PC-3 (cell line): ENCODE data around the gene ACOT13. TPM values are rescaled to one million over a fixed set of nuclear protein-coding genes. Genes with fewer than 3 reads are reported as not detected.

Experiments used
- ATAC-seq: fragments of 200-7000 bp; cut with Tn5 transposase; 2 replicates; pipeline ENCODE4 v1.9.1; 2020; ENCODE audit warnings: mild to moderate bottlenecking, moderate library complexity
- BruUV-seq: library from RNA; stranded (reverse); fragments of 400-500 nt; replicated peaks from 2 replicates; lab custom pipeline; 2021; lab: Mats Ljungman, UMichigan
- CTCF ChIA-PET: fragments of 300-600 bp; sonication (Branson Sonifier 250); formaldehyde crosslinking; loops from one replicate; lab custom pipeline; 2022; ENCODE audit warnings: antibody characterized with exemption; lab: Charles Lee
- POLR2A ChIA-PET: fragments of 300-600 bp; sonication (Branson Sonifier 250); formaldehyde crosslinking; loops from one replicate; lab custom pipeline; 2022; ENCODE audit warnings: antibody characterized with exemption; ENCODE audit not compliant: unreplicated experiment; lab: Charles Lee
- DNase-seq: peaks from one replicate; pipeline ENCODE4 v3.0.0-alpha.2; 2015
- H2AFZ ChIP-seq: fragments of 300-600 bp; sonication (generic); 2 replicates; pipeline ENCODE4 v1.6.0; 2016; ENCODE audit warnings: antibody characterized with exemption, low read length
- H3F3A ChIP-seq: fragments of 300-600 bp; sonication (generic); one replicate; pipeline ENCODE4 v1.6.0; 2017; ENCODE audit warnings: antibody characterized with exemption, low read length, control low read depth, mild to moderate bottlenecking; ENCODE audit not compliant: unreplicated experiment
- H3K27ac ChIP-seq: fragments of 300-600 bp; sonication (generic); 2 replicates; pipeline ENCODE4 v1.5.1; 2016; ENCODE audit warnings: mild to moderate bottlenecking, low read length
- H3K27me3 ChIP-seq: fragments of 300-600 bp; sonication (generic); 2 replicates; pipeline ENCODE4 v1.6.1; 2016; ENCODE audit warnings: low read length, mixed read lengths
- H3K36me3 ChIP-seq: fragments of 300-600 bp; sonication (generic); 2 replicates; pipeline ENCODE4 v1.6.1; 2016; ENCODE audit warnings: low read depth, mixed run types, low read length, mixed read lengths
- H3K4me1 ChIP-seq: fragments of 300-600 bp; sonication (generic); 2 replicates; pipeline ENCODE4 v1.5.1; 2016; ENCODE audit warnings: low read length; ENCODE audit not compliant: insufficient read depth
- H3K4me2 ChIP-seq: fragments of 300-600 bp; sonication (generic); 2 replicates; pipeline ENCODE4 v1.6.0; 2016; ENCODE audit warnings: low read length
- H3K4me3 ChIP-seq: fragments of 300-600 bp; sonication (generic); 2 replicates; pipeline ENCODE4 v1.5.1; 2016; ENCODE audit warnings: mild to moderate bottlenecking, low read length, mixed read lengths
- H3K79me2 ChIP-seq: fragments of 300-600 bp; sonication (generic); 2 replicates; pipeline ENCODE4 v1.6.1; 2017; ENCODE audit warnings: low read length, mixed read lengths
- H3K9ac ChIP-seq: fragments of 300-600 bp; sonication (generic); 2 replicates; pipeline ENCODE4 v1.6.0; 2016; ENCODE audit warnings: mild to moderate bottlenecking, low read length
- H3K9me2 ChIP-seq: fragments of 300-600 bp; sonication (generic); replicated peaks from 2 replicates; pipeline ENCODE4 v1.6.1; 2016; ENCODE audit warnings: mixed run types, low read length, mixed read lengths
- H3K9me3 ChIP-seq: fragments of 300-600 bp; sonication (generic); 2 replicates; pipeline ENCODE4 v1.6.1; 2016; ENCODE audit warnings: low read length, mixed read lengths
- H4K20me1 ChIP-seq: fragments of 300-600 bp; sonication (generic); 2 replicates; pipeline ENCODE4 v1.6.1; 2016; ENCODE audit warnings: low read length, mixed read lengths
- EZH2 ChIP-seq: fragments of 300-600 bp; sonication (generic); IDR thresholded peaks from one replicate; pipeline ENCODE4 v1.6.1; 2017; ENCODE audit warnings: antibody characterized with exemption, mild to moderate bottlenecking, low read length; ENCODE audit not compliant: unreplicated experiment
- EZH2phosphoT487 ChIP-seq: fragments of 300-600 bp; sonication (generic); IDR thresholded peaks from 2 replicates; pipeline ENCODE4 v1.6.1; 2018; ENCODE audit warnings: mild to moderate bottlenecking, antibody characterized with exemption, low read length, borderline replicate concordance
- intact Hi-C: fragments of 100-400 bp; cut with micrococcal nuclease; formaldehyde crosslinking; loops from 2 replicates; pipeline ENCODE4 v1.9.0; 2023
- total RNA-seq: library from RNA; depleted of rRNA; stranded (reverse); fragments of >200 nt; gene quantifications from 2 replicates; pipeline ENCODE4 v1.2.3, GENCODE V29; 2014
- TF ChIP-seq, protein P1 (sequence below): fragments of 300-600 bp; sonication (generic); conservative IDR thresholded peaks from 2 replicates; pipeline ENCODE4 v1.5.1; 2017; ENCODE audit warnings: antibody characterized with exemption, low read depth, mild to moderate bottlenecking, low read length

ACOT13 gene
- total RNA-seq, 1 experiment from 2014 or later: 13.5 TPM

GRCh38 chr6:24643920-24644319, 23.0 kb upstream of the ACOT13 start:
- CTCF ChIA-PET: no interaction called here
- Histone ChIP-seq H3K4me2 (peak overlapping the region; percentile 40), H2AFZ (peak overlapping the region; percentile 62), H3K27me3 (no peaks in the 10 kb centered on the region), H3K4me3 (0 out of 2 replicates have a peak overlapping the region, but pooled peaks have one; percentile 12), H4K20me1 (no peaks in the 10 kb centered on the region), H3K27ac (no peak overlapping the region), H3K9me3 (no peaks in the 10 kb centered on the region), H3K9ac (no peak overlapping the region), H3K4me1 (peaks cover 24% of the 10 kb centered on the region), H3K36me3 (no peaks in the 10 kb centered on the region), H3K9me2 (no peaks in the 10 kb centered on the region), H3F3A (no peaks in the 10 kb centered on the region), H3K79me2 (no peaks in the 10 kb centered on the region)
- ATAC-seq (no peak), DNase-seq (no peak)
- no TSS peak for BruUV-seq
- TF ChIP-seq EZH2phosphoT487 (no peak), EZH2 (no peak)
- TF ChIP-seq, protein P1, sequence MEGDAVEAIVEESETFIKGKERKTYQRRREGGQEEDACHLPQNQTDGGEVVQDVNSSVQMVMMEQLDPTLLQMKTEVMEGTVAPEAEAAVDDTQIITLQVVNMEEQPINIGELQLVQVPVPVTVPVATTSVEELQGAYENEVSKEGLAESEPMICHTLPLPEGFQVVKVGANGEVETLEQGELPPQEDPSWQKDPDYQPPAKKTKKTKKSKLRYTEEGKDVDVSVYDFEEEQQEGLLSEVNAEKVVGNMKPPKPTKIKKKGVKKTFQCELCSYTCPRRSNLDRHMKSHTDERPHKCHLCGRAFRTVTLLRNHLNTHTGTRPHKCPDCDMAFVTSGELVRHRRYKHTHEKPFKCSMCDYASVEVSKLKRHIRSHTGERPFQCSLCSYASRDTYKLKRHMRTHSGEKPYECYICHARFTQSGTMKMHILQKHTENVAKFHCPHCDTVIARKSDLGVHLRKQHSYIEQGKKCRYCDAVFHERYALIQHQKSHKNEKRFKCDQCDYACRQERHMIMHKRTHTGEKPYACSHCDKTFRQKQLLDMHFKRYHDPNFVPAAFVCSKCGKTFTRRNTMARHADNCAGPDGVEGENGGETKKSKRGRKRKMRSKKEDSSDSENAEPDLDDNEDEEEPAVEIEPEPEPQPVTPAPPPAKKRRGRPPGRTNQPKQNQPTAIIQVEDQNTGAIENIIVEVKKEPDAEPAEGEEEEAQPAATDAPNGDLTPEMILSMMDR: no peak
- intact Hi-C loops: loop anchor here (2.0 kb wide), 1 partner anchor 61 kb away; no protein-coding TSS in a partner anchor
- POLR2A ChIA-PET: no interaction called here

- no peaks in the 10 kb centered on the region for H4K20me1 ChIP-seq
- no peaks in the 10 kb centered on the region for H3K9me3 ChIP-seq
- intact Hi-C loops: loop anchor here (2.0 kb wide), 1 partner anchor 62 kb away; no protein-coding TSS in a partner anchor
- ChIA-PET POLR2A (no interaction called here), CTCF (no interaction called here)
- H3K27ac ChIP-seq: no peak overlapping the region
- peaks cover 24% of the 10 kb centered on the region for H3K4me1 ChIP-seq
- H3K4me2 ChIP-seq: peak overlapping the region; percentile 77
- H3K4me3 ChIP-seq: peak overlapping the region; percentile 77; the same call in 1 of the 2 replicates
- no peak overlapping the region for H2AFZ ChIP-seq
- no peaks in the 10 kb centered on the region for H3K27me3 ChIP-seq
- H3K9ac ChIP-seq: no peak overlapping the region
- H3F3A ChIP-seq: no peaks in the 10 kb centered on the region
- DNase-seq (no peak), ATAC-seq (no peak)
- no peaks in the 10 kb centered on the region for H3K36me3 ChIP-seq
- BruUV-seq: no TSS peak
- H3K79me2 ChIP-seq: no peaks in the 10 kb centered on the region
- no peaks in the 10 kb centered on the region for H3K9me2 ChIP-seq
- no peak for TF ChIP-seq EZH2
- TF ChIP-seq, protein P1: no peak
Measured at GRCh38 chr6:24644377-24644776, 22.5 kb upstream of the ACOT13 start.

- Histone ChIP-seq H3K27me3 (no peaks in the 10 kb centered on the region), H3K9ac (no peak overlapping the region), H3K4me1 (peaks cover 24% of the 10 kb centered on the region), H3K4me3 (peak overlapping the region; percentile 77), H3K36me3 (peaks cover 7% of the 10 kb centered on the region), H3K27ac (peak overlapping the region; percentile 16; the same call in 1 of the 2 replicates), H3K9me3 (no peaks in the 10 kb centered on the region), H4K20me1 (no peaks in the 10 kb centered on the region), H3K4me2 (peak overlapping the region; percentile 77), H3K79me2 (no peaks in the 10 kb centered on the region), H3F3A (no peaks in the 10 kb centered on the region), H2AFZ (peak overlapping the region; percentile 88), H3K9me2 (no peaks in the 10 kb centered on the region)
- POLR2A ChIA-PET: no interaction called here
- ATAC-seq: peak; percentile 85
- CTCF ChIA-PET: interaction anchor here (0.5 kb wide), 2 partner anchors 54 to 123 kb away, joined by 3 to 8 read pairs; no protein-coding TSS in a partner anchor
- TF ChIP-seq EZH2 (no peak), EZH2phosphoT487 (no peak)
- TF ChIP-seq, protein P1: no peak
- DNase-seq: peak; percentile 86
- no TSS peak for BruUV-seq
- intact Hi-C loops: loop anchor here (2.0 to 5.0 kb wide), 2 partner anchors 20 to 219 kb away; partner anchors contain the start of genes ACOT13 and TDP2
Measured at GRCh38 chr6:24646771-24647170, 20.1 kb upstream of the ACOT13 start.
